KG1 (cell line): ENCODE results near the gene GPR158.

Experiments
- DNase-seq: peaks from one replicate; lab custom pipeline; 2025; lab: John Stamatoyannopoulos, UW

GPR158 gene

GRCh38 chr10:25498645-25499044 is 323.8 kb downstream of the GPR158 start:
- no peak for DNase-seq

GRCh38 chr10:25501912-25502311 is 327.1 kb downstream of the GPR158 start:
- DNase-seq = no peak

- no peak for DNase-seq
These were observed 327.7 kb downstream of the GPR158 start for GRCh38 chr10:25502453-25502852.

GRCh38 chr10:25504306-25504705 is 329.5 kb downstream of the GPR158 start:
- DNase-seq = no peak

- no peak for DNase-seq
These were observed 330.0 kb downstream of the GPR158 start for GRCh38 chr10:25504838-25505237.

GRCh38 chr10:25505466-25505865 is 330.7 kb downstream of the GPR158 start:
- no peak for DNase-seq

GRCh38 chr10:25506821-25507335 is 332.1 kb downstream of the GPR158 start:
- no peak for DNase-seq

- DNase-seq = no peak
These were observed 333.5 kb downstream of the GPR158 start for GRCh38 chr10:25508112-25508815.

- DNase-seq = no peak
These were observed 334.4 kb downstream of the GPR158 start for GRCh38 chr10:25509151-25509550.

- no peak for DNase-seq
These were observed 347.5 kb downstream of the GPR158 start for GRCh38 chr10:25522294-25522693.

- DNase-seq = no peak
These were observed 348.3 kb downstream of the GPR158 start for GRCh38 chr10:25522946-25523608.

GRCh38 chr10:25530306-25530705 is 355.5 kb downstream of the GPR158 start:
- DNase-seq = no peak

- DNase-seq = no peak
These were observed 356.8 kb downstream of the GPR158 start for GRCh38 chr10:25531457-25532061.

- DNase-seq = no peak
These were observed 357.4 kb downstream of the GPR158 start for GRCh38 chr10:25532213-25532612.

- no peak for DNase-seq
These were observed 361.2 kb downstream of the GPR158 start for GRCh38 chr10:25536027-25536426.

GRCh38 chr10:25547382-25547781 is 372.6 kb downstream of the GPR158 start:
- DNase-seq = no peak

- no peak for DNase-seq
These were observed 377.6 kb downstream of the GPR158 start for GRCh38 chr10:25552283-25552919.

GRCh38 chr10:25555865-25556264 is 381.1 kb downstream of the GPR158 start:
- no peak for DNase-seq

- no peak for DNase-seq
These were observed 381.7 kb downstream of the GPR158 start for GRCh38 chr10:25556457-25556856.

GRCh38 chr10:25557136-25557535 is 382.3 kb downstream of the GPR158 start:
- DNase-seq = no peak

- no peak for DNase-seq
These were observed 387.0 kb downstream of the GPR158 start for GRCh38 chr10:25561758-25562157.

- no peak for DNase-seq
These were observed 387.7 kb downstream of the GPR158 start for GRCh38 chr10:25562547-25562946.

GRCh38 chr10:25564351-25564750 is 389.6 kb downstream of the GPR158 start:
- DNase-seq = no peak
